B cell (primary cell): ENCODE results near the gene PTPRN2. TPM values are rescaled to one million over a fixed set of nuclear protein-coding genes. Genes with fewer than 3 reads are reported as not detected.

Experiments
- ATAC-seq: fragments of 200-7000 bp; cut with Tn5 transposase; one replicate; pipeline ENCODE4 v1.10.0; 2021; ENCODE audit warnings: low read depth, mild to moderate bottlenecking, moderate number of reproducible peaks, moderate library complexity
- CTCF ChIA-PET: fragments of 350-600 bp; sonication (Branson Sonifier 250); formaldehyde crosslinking; loops from one replicate; lab custom pipeline; 2021; ENCODE audit warnings: antibody characterized with exemption, inconsistent platforms; lab: Charles Lee
- POLR2A ChIA-PET: fragments of 350-600 bp; sonication (Branson Sonifier 250); formaldehyde crosslinking; loops from one replicate; lab custom pipeline; 2021; ENCODE audit warnings: antibody characterized with exemption; lab: Charles Lee
- DNase-seq: peaks from one replicate; pipeline ENCODE4 v3.0.0; 2013
- H2AFZ ChIP-seq: 2 replicates; pipeline ENCODE4 v1.6.1; 2012; ENCODE audit warnings: mild to moderate bottlenecking, low read depth, low read length; ENCODE audit not compliant: insufficient read depth, poor library complexity, severe bottlenecking
- H3K27ac ChIP-seq, 2 donors: 1 replicate in 1 of 2; 2 replicates in 1 of 2; pipeline ENCODE4 v1.5.1; 2012 to 2013; ENCODE audit warnings: low read length in 2 of 2, mild to moderate bottlenecking in 2 of 2, moderate library complexity in 1 of 2
- H3K27me3 ChIP-seq, 4 experiments: fragments of 200-600 bp in 1 of 4; sonication (generic) in 1 of 4; replicated peaks in 1 of 4; 1 replicate in 2 of 4; 2 replicates in 2 of 4; pipeline versions ENCODE4 v1.6.1 to v1.7.0; 2013 to 2016; ENCODE audit warnings: low read length in 3 of 4, mild to moderate bottlenecking in 2 of 4, mixed read lengths in 1 of 4, moderate library complexity in 1 of 4; ENCODE audit not compliant: insufficient read depth in 4 of 4, control insufficient read depth in 3 of 4; ENCODE audit errors: control extremely low read depth in 1 of 4
- H3K36me3 ChIP-seq, 2 experiments: replicated peaks in 1 of 2; 1 replicate in 1 of 2; 2 replicates in 1 of 2; pipeline versions ENCODE4 v1.6.1 to v1.7.1; 2013; ENCODE audit warnings: low read length in 1 of 2; ENCODE audit not compliant: insufficient read depth in 2 of 2, control insufficient read depth in 1 of 2; ENCODE audit errors: control extremely low read depth in 1 of 2, extremely low read depth in 1 of 2
- H3K4me1 ChIP-seq, 2 donors: fragments of 200-600 bp in 1 of 2; sonication (generic) in 1 of 2; 1 replicate in 1 of 2; 2 replicates in 1 of 2; pipeline versions ENCODE4 v1.5.1 to v1.6.1; 2013 to 2017; ENCODE audit warnings: low read length in 2 of 2; ENCODE audit not compliant: control insufficient read depth in 2 of 2, insufficient read depth in 2 of 2
- H3K4me2 ChIP-seq: replicated peaks from 2 replicates; pipeline ENCODE3; 2012; ENCODE audit warnings: mild to moderate bottlenecking, low read depth, low read length; ENCODE audit not compliant: poor library complexity, severe bottlenecking
- H3K4me3 ChIP-seq, 5 experiments: fragments of 200-600 bp in 1 of 5; sonication (generic) in 1 of 5; 1 replicate in 3 of 5; 2 replicates in 2 of 5; pipeline versions ENCODE4 v1.5.1 to v1.7.0; 2011 to 2016; ENCODE audit warnings: low read length in 4 of 5, mild to moderate bottlenecking in 4 of 5, low read depth in 2 of 5, control low read depth in 1 of 5, moderate library complexity in 1 of 5; ENCODE audit not compliant: insufficient read depth in 1 of 5; ENCODE audit errors: control extremely low read depth in 1 of 5, extremely low read depth in 1 of 5
- H3K79me2 ChIP-seq: fragments of 200-600 bp; sonication (generic); one replicate; pipeline ENCODE4 v1.6.0; 2016; ENCODE audit warnings: low read length; ENCODE audit not compliant: control insufficient read depth, insufficient read depth
- H3K9ac ChIP-seq: fragments of 200-600 bp; sonication (generic); 2 replicates; pipeline ENCODE4 v1.6.1; 2017; ENCODE audit warnings: mild to moderate bottlenecking, low read length, moderate library complexity
- H3K9me3 ChIP-seq, 3 donors: one replicate each; pipeline versions ENCODE4 v1.6.1 to v1.7.1; 2013; ENCODE audit warnings: low read length in 2 of 3; ENCODE audit not compliant: control insufficient read depth in 2 of 3, insufficient read depth in 1 of 3; ENCODE audit errors: control extremely low read depth in 1 of 3
- H4K20me1 ChIP-seq: 2 replicates; pipeline ENCODE4 v1.6.0; 2012; ENCODE audit warnings: mild to moderate bottlenecking, low read length; ENCODE audit not compliant: insufficient read depth, control insufficient read depth, poor library complexity, severe bottlenecking
- H3K27ac Mint-ChIP-seq: one replicate; pipeline ENCODE4 v1.8.0; 2021; ENCODE audit warnings: mixed read lengths
- H3K27me3 Mint-ChIP-seq: one replicate; pipeline ENCODE4 v1.8.0; 2021; ENCODE audit warnings: mixed read lengths
- H3K4me1 Mint-ChIP-seq: one replicate; pipeline ENCODE4 v1.8.0; 2021; ENCODE audit warnings: mixed read lengths
- H3K4me3 Mint-ChIP-seq: one replicate; pipeline ENCODE4 v1.8.0; 2021; ENCODE audit warnings: mixed read lengths
- H3K9me3 Mint-ChIP-seq: one replicate; pipeline ENCODE4 v1.8.0; 2022; ENCODE audit warnings: mixed read lengths; ENCODE audit not compliant: insufficient read depth
- EZH2 ChIP-seq: IDR thresholded peaks from 2 replicates; pipeline ENCODE4 v1.6.1; 2012; ENCODE audit warnings: borderline replicate concordance, low read depth, mild to moderate bottlenecking, moderate library complexity, low read length; ENCODE audit not compliant: insufficient read depth, poor library complexity, severe bottlenecking
- WGBS: methylation state at CpG from one replicate; pipeline ENCODE4 v1.1.5; 2013; ENCODE audit warnings: missing lambda C conversion rate; ENCODE audit not compliant: insufficient coverage; 5-methylcytosine and 5-hydroxymethylcytosine counted together
- intact Hi-C: fragments of 100-400 bp; cut with micrococcal nuclease; formaldehyde crosslinking; loops from one replicate; pipeline ENCODE4 v1.10.0; 2022
- polyA plus RNA-seq: library from polyadenylated mRNA; depleted of rRNA; stranded (reverse); fragments of >200 nt; gene quantifications from 2 replicates; pipeline ENCODE4 v1.2.3, GENCODE V29; 2012
- total RNA-seq, 2 donors: library from RNA; stranded (reverse); fragments of 120-200 nt in 1 of 2; gene quantifications; 1 replicate in 1 of 2; 2 replicates in 1 of 2; pipeline versions ENCODE4 v1.2.3 to v1.2.4, GENCODE V29; 2013 to 2022
- TF ChIP-seq, protein P1 (sequence below): fragments of 200-600 bp; IDR thresholded peaks from one replicate; pipeline ENCODE4 v1.8.0; 2022; ENCODE audit warnings: antibody characterized with exemption, mild to moderate bottlenecking

Gene PTPRN2
- total and polyA plus RNA-seq, 2 donors (not counting 1 experiment from before 2014, with no cell fraction given), result 2.0 to 5.0 TPM

DNA sequence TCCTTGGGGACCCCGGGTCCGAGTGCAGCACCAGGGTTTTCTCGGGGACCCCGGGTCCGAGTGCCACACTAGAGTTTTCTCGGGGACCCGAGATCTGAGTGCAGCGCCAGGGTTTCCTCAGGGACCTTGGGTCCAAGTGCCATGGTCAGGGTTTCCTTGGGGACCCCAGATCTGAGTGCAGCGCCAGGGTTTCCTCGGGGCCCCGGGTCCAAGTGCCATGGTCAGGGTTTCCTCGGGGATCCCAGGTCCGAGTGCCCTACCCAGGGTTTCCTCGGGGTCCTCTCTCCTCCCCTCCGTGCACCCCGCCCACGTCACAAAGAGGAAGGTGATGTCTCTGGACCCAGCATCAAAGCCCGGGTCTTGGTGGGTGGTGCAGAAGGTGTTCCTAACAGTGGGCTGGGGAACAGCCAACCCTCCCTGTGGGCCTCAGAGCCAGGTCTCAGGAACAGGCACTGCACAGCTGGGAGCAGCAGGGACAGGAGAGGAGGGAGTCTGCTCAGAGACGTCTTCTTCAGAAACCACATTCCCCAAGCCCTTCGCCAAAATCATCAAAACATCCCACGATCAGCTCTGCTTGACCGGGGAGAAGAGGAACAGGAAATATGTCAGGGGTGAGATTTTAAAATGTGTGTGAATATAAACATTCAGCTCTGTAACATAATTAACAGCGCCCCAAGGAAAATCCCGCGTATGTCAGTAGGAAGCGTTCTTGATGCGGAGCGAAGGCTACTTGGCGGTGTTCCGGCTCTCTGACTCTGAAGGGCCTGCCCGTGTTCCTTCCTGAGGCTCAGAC lies 710.1 kb downstream of the PTPRN2 start:
- Histone ChIP-seq H3K27ac (no peak overlapping the region), H3K79me2 (no peaks in the 10 kb centered on the region), H3K4me2 (no peak overlapping the region), H4K20me1 (no peaks in the 10 kb centered on the region), H3K36me3 (no peaks in the 10 kb centered on the region), H3K4me3 (no peak overlapping the region), H3K9me3 (peaks cover 0 to 21% (median 2%) of the 10 kb centered on the region in 3 donors), H3K4me1 (peaks cover 0 to 7% of the 10 kb centered on the region in 2 donors), H3K9ac (no peak overlapping the region), H3K27me3 (no peaks in the 10 kb centered on the region), H2AFZ (no peak overlapping the region)
- DNase-seq (no peak), ATAC-seq (no peak)
- peaks cover 4% of the 10 kb centered on the region for H3K4me1 Mint-ChIP-seq
- 71% methylated on average over 24 of the region's 31 CpGs for WGBS
- peaks cover 2% of the 10 kb centered on the region for H3K9me3 Mint-ChIP-seq
- H3K4me3 Mint-ChIP-seq, result no peak overlapping the region
- CTCF ChIA-PET, result no interaction called here
- POLR2A ChIA-PET, result no interaction called here
- no peaks in the 10 kb centered on the region for H3K27me3 Mint-ChIP-seq
- TF ChIP-seq, protein P1, sequence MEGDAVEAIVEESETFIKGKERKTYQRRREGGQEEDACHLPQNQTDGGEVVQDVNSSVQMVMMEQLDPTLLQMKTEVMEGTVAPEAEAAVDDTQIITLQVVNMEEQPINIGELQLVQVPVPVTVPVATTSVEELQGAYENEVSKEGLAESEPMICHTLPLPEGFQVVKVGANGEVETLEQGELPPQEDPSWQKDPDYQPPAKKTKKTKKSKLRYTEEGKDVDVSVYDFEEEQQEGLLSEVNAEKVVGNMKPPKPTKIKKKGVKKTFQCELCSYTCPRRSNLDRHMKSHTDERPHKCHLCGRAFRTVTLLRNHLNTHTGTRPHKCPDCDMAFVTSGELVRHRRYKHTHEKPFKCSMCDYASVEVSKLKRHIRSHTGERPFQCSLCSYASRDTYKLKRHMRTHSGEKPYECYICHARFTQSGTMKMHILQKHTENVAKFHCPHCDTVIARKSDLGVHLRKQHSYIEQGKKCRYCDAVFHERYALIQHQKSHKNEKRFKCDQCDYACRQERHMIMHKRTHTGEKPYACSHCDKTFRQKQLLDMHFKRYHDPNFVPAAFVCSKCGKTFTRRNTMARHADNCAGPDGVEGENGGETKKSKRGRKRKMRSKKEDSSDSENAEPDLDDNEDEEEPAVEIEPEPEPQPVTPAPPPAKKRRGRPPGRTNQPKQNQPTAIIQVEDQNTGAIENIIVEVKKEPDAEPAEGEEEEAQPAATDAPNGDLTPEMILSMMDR, result no peak
- TF ChIP-seq EZH2, result no peak
- intact Hi-C loops, result no loop called here
- no peak overlapping the region for H3K27ac Mint-ChIP-seq
